Esophagus squamous epithelium (tissue), 5 donors: Measurements from ENCODE around the gene CDC25C. TPM values are rescaled to one million over a fixed set of nuclear protein-coding genes. Genes with fewer than 3 reads are reported as not detected.

Experiments
- DNase-seq: peaks from one replicate; lab custom pipeline; 2025; lab: John Stamatoyannopoulos, UW
- H3K27ac ChIP-seq, 4 donors: fragments of 200-600 bp; sonication (generic); one replicate each; pipeline ENCODE4 v1.5.1; 2016 to 2019; ENCODE audit warnings: mild to moderate bottlenecking in 1 of 4
- H3K27me3 ChIP-seq, 4 donors: fragments of 200-600 bp; sonication (generic); 1 replicate in 3 of 4; 2 replicates in 1 of 4; pipeline versions ENCODE4 v1.5.1 to v1.6.0; 2017 to 2021; ENCODE audit warnings: antibody characterized with exemption in 1 of 4
- H3K36me3 ChIP-seq, 3 donors: fragments of 200-600 bp; sonication (generic); one replicate each; pipeline ENCODE4 v1.5.1; 2016 to 2019
- H3K4me1 ChIP-seq, 3 donors: fragments of 200-600 bp; sonication (generic); one replicate each; pipeline ENCODE4 v1.5.1; 2017 to 2019
- H3K4me3 ChIP-seq, 4 donors: fragments of 200-600 bp; sonication (generic); 1 replicate in 3 of 4; 2 replicates in 1 of 4; pipeline ENCODE4 v1.5.1; 2016 to 2019; ENCODE audit warnings: mild to moderate bottlenecking in 2 of 4, moderate library complexity in 1 of 4
- H3K9me3 ChIP-seq, 3 donors: fragments of 200-600 bp; sonication (generic); one replicate each; pipeline ENCODE4 v1.5.1; 2016 to 2019
- POLR2A ChIP-seq, 4 donors: fragments of 450-650 bp; IDR thresholded peaks; one replicate each; pipeline ENCODE4 v1.6.1; 2017; ENCODE audit warnings: antibody characterized with exemption in 4 of 4, mild to moderate bottlenecking in 4 of 4, moderate library complexity in 3 of 4
- WGBS, 2 donors: methylation state at CpG; one replicate each; pipeline ENCODE4 v1.1.5; 2018; 5-methylcytosine and 5-hydroxymethylcytosine counted together
- intact Hi-C: fragments of 100-400 bp; cut with DNase I; formaldehyde crosslinking; loops from one replicate; pipeline ENCODE4 v1.15.0; 2022
- total RNA-seq, 4 donors: library from RNA; depleted of rRNA; stranded (reverse); fragments of >200 nt; gene quantifications; one replicate each; pipeline ENCODE4 v1.1.0, GENCODE V29; 2016
- TF ChIP-seq, protein P1 (sequence below), 6 experiments: fragments of 450-650 bp in 4 of 6; fragments of 200-600 bp in 2 of 6; sonication (generic) in 2 of 6; IDR thresholded peaks; one replicate each; pipeline ENCODE4 v1.5.1; 2016 to 2019; ENCODE audit warnings: antibody characterized with exemption in 6 of 6, mild to moderate bottlenecking in 4 of 6, moderate library complexity in 4 of 6
- donor health status: DM: yes; HTN: yes; CAD: no.

Gene CDC25C
- total RNA-seq, 4 donors from 2014 or later = 0.80 to 3.1 (median 1.8) TPM

DNA sequence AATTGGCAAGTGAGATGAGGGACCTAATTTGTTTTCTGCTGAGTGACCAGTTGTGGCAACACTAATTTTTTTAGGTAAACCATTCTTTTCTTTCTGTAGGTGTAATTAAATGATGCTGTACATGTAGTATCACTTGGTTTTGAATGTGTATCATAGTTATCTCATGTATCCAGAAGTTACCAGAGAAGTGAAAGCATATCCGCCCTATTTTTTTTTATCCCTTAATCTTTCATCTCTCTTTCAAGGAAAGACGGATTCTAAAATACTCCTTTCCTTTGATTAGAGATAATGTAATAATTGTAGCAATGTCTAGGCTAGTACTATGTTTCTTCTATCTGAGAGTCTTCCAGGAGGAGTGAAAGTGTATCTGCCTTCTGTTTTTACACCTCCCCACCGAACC lies 28.0 kb upstream of the CDC25C start:
- no peak overlapping the region for H3K27ac ChIP-seq
- H3K4me3 ChIP-seq = no peak overlapping the region
- DNase-seq = no peak
- no peaks in the 10 kb centered on the region for H3K36me3 ChIP-seq
- 81 to 85% methylated on average over 3 of the region's 3 CpGs for WGBS, 2 donors
- H3K4me1 ChIP-seq = peaks cover 1 to 51% (median 19%) of the 10 kb centered on the region in 3 donors
- no peaks in the 10 kb centered on the region for H3K9me3 ChIP-seq
- TF ChIP-seq, protein P1, sequence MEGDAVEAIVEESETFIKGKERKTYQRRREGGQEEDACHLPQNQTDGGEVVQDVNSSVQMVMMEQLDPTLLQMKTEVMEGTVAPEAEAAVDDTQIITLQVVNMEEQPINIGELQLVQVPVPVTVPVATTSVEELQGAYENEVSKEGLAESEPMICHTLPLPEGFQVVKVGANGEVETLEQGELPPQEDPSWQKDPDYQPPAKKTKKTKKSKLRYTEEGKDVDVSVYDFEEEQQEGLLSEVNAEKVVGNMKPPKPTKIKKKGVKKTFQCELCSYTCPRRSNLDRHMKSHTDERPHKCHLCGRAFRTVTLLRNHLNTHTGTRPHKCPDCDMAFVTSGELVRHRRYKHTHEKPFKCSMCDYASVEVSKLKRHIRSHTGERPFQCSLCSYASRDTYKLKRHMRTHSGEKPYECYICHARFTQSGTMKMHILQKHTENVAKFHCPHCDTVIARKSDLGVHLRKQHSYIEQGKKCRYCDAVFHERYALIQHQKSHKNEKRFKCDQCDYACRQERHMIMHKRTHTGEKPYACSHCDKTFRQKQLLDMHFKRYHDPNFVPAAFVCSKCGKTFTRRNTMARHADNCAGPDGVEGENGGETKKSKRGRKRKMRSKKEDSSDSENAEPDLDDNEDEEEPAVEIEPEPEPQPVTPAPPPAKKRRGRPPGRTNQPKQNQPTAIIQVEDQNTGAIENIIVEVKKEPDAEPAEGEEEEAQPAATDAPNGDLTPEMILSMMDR (IDR thresholded peaks at IDR 0.05) = no peak
- no peak for TF ChIP-seq POLR2A (IDR thresholded peaks at IDR 0.05)
- H3K27me3 ChIP-seq = no peaks in the 10 kb centered on the region
- intact Hi-C loops = no loop called here

DNA sequence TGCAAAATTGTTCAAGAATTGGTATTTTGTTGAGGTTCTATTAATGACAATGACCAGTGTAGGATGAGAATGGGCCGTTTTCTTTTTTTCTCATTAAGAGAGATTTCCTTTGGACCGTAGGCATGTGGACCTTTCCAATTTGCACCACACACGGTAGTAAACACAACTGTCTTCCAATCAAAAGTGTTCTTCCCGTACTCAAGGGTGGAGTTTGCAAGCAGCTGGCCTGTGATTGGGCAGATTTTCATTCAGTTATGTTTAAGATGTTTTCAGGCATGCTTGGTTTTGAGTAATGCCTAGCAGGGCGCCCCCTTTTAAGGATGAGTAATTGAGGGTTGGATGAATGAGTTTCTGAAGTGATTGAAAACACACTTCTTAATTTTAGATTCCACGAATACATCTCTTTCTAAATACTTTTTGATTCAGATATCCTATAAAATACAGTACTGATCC lies 23.3 kb upstream of the CDC25C start:
- peaks cover 0 to 6% (median 5%) of the 10 kb centered on the region in 3 donors for H3K9me3 ChIP-seq
- H3K27ac ChIP-seq = peak overlapping the region in 3 of 4 donors; percentile 97 to 99 (median 97)
- intact Hi-C loops = no loop called here
- WGBS, 2 donors = 15 to 19% methylated on average over 6 of the region's 6 CpGs
- H3K27me3 ChIP-seq = no peaks in the 10 kb centered on the region
- no peaks in the 10 kb centered on the region for H3K36me3 ChIP-seq
- no peak for TF ChIP-seq POLR2A (IDR thresholded peaks at IDR 0.05)
- TF ChIP-seq, protein P1 (IDR thresholded peaks at IDR 0.05) = no peak
- H3K4me1 ChIP-seq = peaks cover 8 to 52% (median 23%) of the 10 kb centered on the region in 3 donors
- peak overlapping the region in 3 of 4 donors; percentile 88 to 98 (median 97) for H3K4me3 ChIP-seq
- DNase-seq = no peak

DNA sequence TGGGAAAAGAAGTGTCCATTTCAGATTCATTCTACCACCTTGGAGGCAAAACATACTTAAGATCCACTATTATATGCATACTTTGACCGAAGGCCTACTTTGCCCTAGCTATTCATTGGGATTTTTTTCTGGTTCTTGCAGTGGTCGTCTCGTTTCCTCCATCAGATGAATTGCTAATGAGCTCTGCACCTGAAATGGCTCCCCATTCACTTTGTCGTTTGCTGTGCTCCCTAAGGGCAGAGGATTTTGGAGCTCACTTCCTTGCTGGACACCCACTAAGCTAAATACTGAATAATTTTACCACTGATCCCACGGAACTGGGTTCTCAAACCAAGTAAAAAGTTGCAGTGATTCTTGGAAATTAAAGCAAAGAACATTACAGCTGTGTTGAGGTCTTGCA lies 22.8 kb upstream of the CDC25C start:
- H3K4me3 ChIP-seq = peak overlapping the region; percentile 88 to 98 (median 92)
- 3 to 8% methylated on average over 5 of the region's 5 CpGs for WGBS, 2 donors

DNA sequence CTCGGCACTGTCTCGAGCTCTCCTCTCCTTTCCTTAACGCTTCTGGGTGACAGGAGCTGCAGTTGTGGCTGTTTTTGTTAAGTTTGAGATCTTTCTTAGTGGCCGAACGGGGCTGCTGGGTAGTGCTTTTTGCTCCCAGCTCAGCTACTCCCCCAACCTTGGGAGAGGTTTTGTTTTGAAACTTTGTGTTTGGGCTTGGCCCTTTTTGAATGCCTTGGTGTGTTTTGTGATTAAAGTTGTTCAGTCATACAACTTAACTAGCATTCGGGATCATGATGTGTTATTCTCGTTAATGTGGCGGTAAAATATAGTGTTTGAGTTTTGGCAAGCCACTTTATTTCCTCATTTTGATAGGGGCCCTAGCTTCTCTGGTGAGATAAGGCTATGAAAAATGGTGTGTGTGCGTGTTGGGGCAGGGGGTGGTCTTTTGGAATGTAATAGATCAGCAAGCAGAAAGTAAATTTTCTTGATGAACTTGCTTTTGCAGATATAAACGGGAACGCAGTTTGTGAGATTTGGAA lies 22.0 kb upstream of the CDC25C start:
- TF ChIP-seq, protein P1 (IDR thresholded peaks at IDR 0.05) = no peak
- TF ChIP-seq POLR2A (IDR thresholded peaks at IDR 0.05) = no peak
- Histone ChIP-seq H3K4me3 (peak overlapping the region; percentile 88 to 98 (median 92)), H3K27ac (peak overlapping the region; percentile 97 to 99 (median 98)), H3K36me3 (peaks cover 0 to 8% (median 0%) of the 10 kb centered on the region in 3 donors), H3K9me3 (peaks cover 0 to 6% (median 5%) of the 10 kb centered on the region in 3 donors), H3K27me3 (no peaks in the 10 kb centered on the region), H3K4me1 (peaks cover 8 to 46% (median 23%) of the 10 kb centered on the region in 3 donors)
- DNase-seq = no peak
- 0% methylated on average over 11 of the region's 11 CpGs for WGBS, 2 donors
- intact Hi-C loops = no loop called here

More for the DNA sequence above, 22.8 kb upstream of the CDC25C start:
- no peak for DNase-seq
- H3K27ac ChIP-seq = peak overlapping the region in 3 of 4 donors; percentile 97 to 99 (median 97)
- peaks cover 8 to 46% (median 23%) of the 10 kb centered on the region in 3 donors for H3K4me1 ChIP-seq
- H3K36me3 ChIP-seq = peaks cover 0 to under 1% (median 0%) of the 10 kb centered on the region in 3 donors
- TF ChIP-seq, protein P1 (IDR thresholded peaks at IDR 0.05) = no peak
- no peak for TF ChIP-seq POLR2A (IDR thresholded peaks at IDR 0.05)
- intact Hi-C loops = no loop called here
- H3K27me3 ChIP-seq = no peaks in the 10 kb centered on the region
- H3K9me3 ChIP-seq = peaks cover 0 to 6% (median 5%) of the 10 kb centered on the region in 3 donors
